Measurements from ENCODE around the gene NANP.
"Not testable (repeated sequence)": the region's sequence is repeated elsewhere in the genome, so short reads cannot be mapped to it uniquely, and the experiment has no call there.

The NANP gene

GRCh38 chr20:25601659-25602058 is 22.2 kb downstream of the NANP start:
- no peaks in the 10 kb centered on the region for H3K27me3 ChIP-seq (ENCODE audit: insufficient read depth, low read length)
- H3K18ac ChIP-seq (ENCODE audit: low read length), result no peak overlapping the region
- H4K12ac ChIP-seq (ENCODE audit: low read depth, low read length), result no peak overlapping the region
- no peaks in the 10 kb centered on the region for H3K79me2 ChIP-seq (ENCODE audit: control insufficient read depth, insufficient read depth, low read length, poor library complexity)
- no peak overlapping the region for H3K14ac ChIP-seq (ENCODE audit: low read length)
- H3K36me3 ChIP-seq (ENCODE audit: control insufficient read depth in 1 of 2, insufficient read depth in 2 of 2, low read length in 2 of 2), result no peaks in the 10 kb centered on the region
- DNase-seq, result no peak
- no peak overlapping the region for H4K8ac ChIP-seq (ENCODE audit: low read depth, low read length)
- H3K4me1 ChIP-seq (ENCODE audit: control insufficient read depth in 1 of 2, insufficient read depth in 2 of 2, low read length in 2 of 2), result no peaks in the 10 kb centered on the region
- no peak overlapping the region for H4K91ac ChIP-seq (ENCODE audit: low read depth, low read length)
- no peak overlapping the region for H3K4ac ChIP-seq (ENCODE audit: low read depth, low read length)
- no peak overlapping the region for H3K4me2 ChIP-seq (ENCODE audit: low read length)
- H3K4me3 ChIP-seq (ENCODE audit: low read depth, low read length), result no peak overlapping the region
- no peak overlapping the region for H2BK5ac ChIP-seq (ENCODE audit: low read depth, low read length, poor library complexity)
- peak overlapping the region; percentile 62 for H3K23ac ChIP-seq (ENCODE audit: low read length)
- H3K9me3 ChIP-seq (ENCODE audit: insufficient read depth, low read depth, low read length), result no peaks in the 10 kb centered on the region
- no peak overlapping the region for H2AK5ac ChIP-seq (ENCODE audit: low read length)
- no peak overlapping the region for H2AFZ ChIP-seq (ENCODE audit: insufficient read depth, low read length, poor library complexity)
- H2BK12ac ChIP-seq (ENCODE audit: low read length), result no peak overlapping the region
- H3K27ac ChIP-seq (ENCODE audit: low read depth, low read length), result no peak overlapping the region
- no peaks in the 10 kb centered on the region for H3K79me1 ChIP-seq (ENCODE audit: low read length)
- WGBS (ENCODE audit: extremely low coverage, insufficient coverage, insufficient read length), result 95% methylated on average over 2 of the region's 2 CpGs
- no peak overlapping the region for H2BK120ac ChIP-seq (ENCODE audit: insufficient read depth, low read length, poor library complexity)
- peak overlapping the region; percentile 8 for H3K9ac ChIP-seq (ENCODE audit: low read length)

- no peak overlapping the region for H3K23ac ChIP-seq (ENCODE audit: low read length)
- no peak overlapping the region for H2BK12ac ChIP-seq (ENCODE audit: low read length)
- H3K4me1 ChIP-seq (ENCODE audit: control insufficient read depth in 1 of 2, insufficient read depth in 2 of 2, low read length in 2 of 2), result no peaks in the 10 kb centered on the region
- no peak overlapping the region for H3K4me2 ChIP-seq (ENCODE audit: low read length)
- no peak overlapping the region for H3K14ac ChIP-seq (ENCODE audit: low read length)
- H3K9ac ChIP-seq (ENCODE audit: low read length), result no peak overlapping the region
- no peak overlapping the region for H4K12ac ChIP-seq (ENCODE audit: low read depth, low read length)
- H2BK120ac ChIP-seq (ENCODE audit: insufficient read depth, low read length, poor library complexity), result no peak overlapping the region
- H3K18ac ChIP-seq (ENCODE audit: low read length), result no peak overlapping the region
- no peaks in the 10 kb centered on the region for H3K36me3 ChIP-seq (ENCODE audit: control insufficient read depth in 1 of 2, insufficient read depth in 2 of 2, low read length in 2 of 2)
- no peak overlapping the region for H3K4ac ChIP-seq (ENCODE audit: low read depth, low read length)
- H3K4me3 ChIP-seq (ENCODE audit: low read depth, low read length), result no peak overlapping the region
- no peak for DNase-seq
- H4K91ac ChIP-seq (ENCODE audit: low read depth, low read length), result no peak overlapping the region
- H3K79me2 ChIP-seq (ENCODE audit: control insufficient read depth, insufficient read depth, low read length, poor library complexity), result no peaks in the 10 kb centered on the region
- H2AFZ ChIP-seq (ENCODE audit: insufficient read depth, low read length, poor library complexity), result no peak overlapping the region
- no peak overlapping the region for H3K27ac ChIP-seq (ENCODE audit: low read depth, low read length)
- no peak overlapping the region for H2AK5ac ChIP-seq (ENCODE audit: low read length)
- no peak overlapping the region for H2BK5ac ChIP-seq (ENCODE audit: low read depth, low read length, poor library complexity)
- no peaks in the 10 kb centered on the region for H3K9me3 ChIP-seq (ENCODE audit: insufficient read depth, low read depth, low read length)
- H3K79me1 ChIP-seq (ENCODE audit: low read length), result no peaks in the 10 kb centered on the region
- WGBS (ENCODE audit: extremely low coverage, insufficient coverage, insufficient read length), result no CpG with 5 or more reads among the region's 10 CpGs
- H4K8ac ChIP-seq (ENCODE audit: low read depth, low read length), result no peak overlapping the region
- H3K27me3 ChIP-seq (ENCODE audit: insufficient read depth, low read length), result no peaks in the 10 kb centered on the region
Observed at GRCh38 chr20:25600632-25601031, 23.2 kb downstream of the NANP start.

- Histone ChIP-seq H4K12ac (ENCODE audit: low read depth, low read length) (no peak overlapping the region), H2AFZ (ENCODE audit: insufficient read depth, low read length, poor library complexity) (no peak overlapping the region)
Observed at GRCh38 chr20:25592135-25592852, 31.5 kb downstream of the NANP start.

GRCh38 chr20:25590778-25591177 is 33.0 kb downstream of the NANP start:
- H3K4me1 ChIP-seq (ENCODE audit: control insufficient read depth in 1 of 2, insufficient read depth in 2 of 2, low read length in 2 of 2); H4K8ac ChIP-seq (ENCODE audit: low read depth, low read length); H3K18ac ChIP-seq (ENCODE audit: low read length); H3K4me3 ChIP-seq (ENCODE audit: low read depth, low read length); H2BK12ac ChIP-seq (ENCODE audit: low read length); H3K27me3 ChIP-seq (ENCODE audit: insufficient read depth, low read length); H3K4ac ChIP-seq (ENCODE audit: low read depth, low read length); H4K91ac ChIP-seq (ENCODE audit: low read depth, low read length); H3K79me1 ChIP-seq (ENCODE audit: low read length); H2AK5ac ChIP-seq (ENCODE audit: low read length); H3K23ac ChIP-seq (ENCODE audit: low read length); H2BK120ac ChIP-seq (ENCODE audit: insufficient read depth, low read length, poor library complexity); H3K79me2 ChIP-seq (ENCODE audit: control insufficient read depth, insufficient read depth, low read length, poor library complexity); DNase-seq; H3K27ac ChIP-seq (ENCODE audit: low read depth, low read length); H3K9me3 ChIP-seq (ENCODE audit: insufficient read depth, low read depth, low read length); H4K12ac ChIP-seq (ENCODE audit: low read depth, low read length); H2BK5ac ChIP-seq (ENCODE audit: low read depth, low read length, poor library complexity); H3K14ac ChIP-seq (ENCODE audit: low read length); H3K4me2 ChIP-seq (ENCODE audit: low read length); H2AFZ ChIP-seq (ENCODE audit: insufficient read depth, low read length, poor library complexity); H3K9ac ChIP-seq (ENCODE audit: low read length); H3K36me3 ChIP-seq (ENCODE audit: control insufficient read depth in 1 of 2, insufficient read depth in 2 of 2, low read length in 2 of 2): not testable (repeated sequence)
- no CpG with 5 or more reads among the region's 4 CpGs for WGBS (ENCODE audit: extremely low coverage, insufficient coverage, insufficient read length)

More at GRCh38 chr20:25592135-25592852, 31.5 kb downstream of the NANP start:
- no peak overlapping the region for H4K8ac ChIP-seq (ENCODE audit: low read depth, low read length)
- no peak overlapping the region for H2BK120ac ChIP-seq (ENCODE audit: insufficient read depth, low read length, poor library complexity)
- H3K4me3 ChIP-seq (ENCODE audit: low read depth, low read length), result no peak overlapping the region
- no peaks in the 10 kb centered on the region for H3K27me3 ChIP-seq (ENCODE audit: insufficient read depth, low read length)
- no peaks in the 10 kb centered on the region for H3K36me3 ChIP-seq (ENCODE audit: control insufficient read depth in 1 of 2, insufficient read depth in 2 of 2, low read length in 2 of 2)
- H2BK5ac ChIP-seq (ENCODE audit: low read depth, low read length, poor library complexity), result no peak overlapping the region
- no peak overlapping the region for H3K9ac ChIP-seq (ENCODE audit: low read length)
- no peaks in the 10 kb centered on the region for H3K9me3 ChIP-seq (ENCODE audit: insufficient read depth, low read depth, low read length)
- no peak overlapping the region for H3K4ac ChIP-seq (ENCODE audit: low read depth, low read length)
- no peak overlapping the region for H2AK5ac ChIP-seq (ENCODE audit: low read length)
- DNase-seq, result no peak
- H3K27ac ChIP-seq (ENCODE audit: low read depth, low read length), result no peak overlapping the region
- H3K14ac ChIP-seq (ENCODE audit: low read length), result no peak overlapping the region
- no peak overlapping the region for H3K18ac ChIP-seq (ENCODE audit: low read length)
- no peaks in the 10 kb centered on the region for H3K79me2 ChIP-seq (ENCODE audit: control insufficient read depth, insufficient read depth, low read length, poor library complexity)
- H3K4me1 ChIP-seq (ENCODE audit: control insufficient read depth in 1 of 2, insufficient read depth in 2 of 2, low read length in 2 of 2), result no peaks in the 10 kb centered on the region
- H3K4me2 ChIP-seq (ENCODE audit: low read length), result no peak overlapping the region
- H2BK12ac ChIP-seq (ENCODE audit: low read length), result no peak overlapping the region
- H3K79me1 ChIP-seq (ENCODE audit: low read length), result no peaks in the 10 kb centered on the region
- no CpG with 5 or more reads among the region's 9 CpGs for WGBS (ENCODE audit: extremely low coverage, insufficient coverage, insufficient read length)
- no peak overlapping the region for H4K91ac ChIP-seq (ENCODE audit: low read depth, low read length)
- H3K23ac ChIP-seq (ENCODE audit: low read length), result no peak overlapping the region
